ENCODE data around the gene MTFMT.
"Not testable (repeated sequence)": the region's sequence is repeated elsewhere in the genome, so short reads cannot be mapped to it uniquely, and the experiment has no call there.

The MTFMT gene

GRCh38 chr15:65052956-65053355 is 23.5 kb upstream of the MTFMT start:
- Histone ChIP-seq H3K4me3 (ENCODE audit: insufficient read depth, low read depth, low read length) (no peak overlapping the region), H3K4me1 (ENCODE audit: control insufficient read depth, insufficient read depth, low read length) (no peaks in the 10 kb centered on the region), H3K27me3 (ENCODE audit: control insufficient read depth, insufficient read depth, low read length, poor library complexity, severe bottlenecking) (no peaks in the 10 kb centered on the region), H3K36me3 (ENCODE audit: control insufficient read depth, insufficient read depth, low read length) (no peaks in the 10 kb centered on the region), H3K27ac (ENCODE audit: insufficient read depth, low read depth, low read length, poor library complexity, severe bottlenecking) (no peak overlapping the region), H3K9me3 (ENCODE audit: control insufficient read depth, low read length) (no peaks in the 10 kb centered on the region)
- 94 to 99% methylated on average over 2 of the region's 2 CpGs for WGBS, 2 experiments

DNA sequence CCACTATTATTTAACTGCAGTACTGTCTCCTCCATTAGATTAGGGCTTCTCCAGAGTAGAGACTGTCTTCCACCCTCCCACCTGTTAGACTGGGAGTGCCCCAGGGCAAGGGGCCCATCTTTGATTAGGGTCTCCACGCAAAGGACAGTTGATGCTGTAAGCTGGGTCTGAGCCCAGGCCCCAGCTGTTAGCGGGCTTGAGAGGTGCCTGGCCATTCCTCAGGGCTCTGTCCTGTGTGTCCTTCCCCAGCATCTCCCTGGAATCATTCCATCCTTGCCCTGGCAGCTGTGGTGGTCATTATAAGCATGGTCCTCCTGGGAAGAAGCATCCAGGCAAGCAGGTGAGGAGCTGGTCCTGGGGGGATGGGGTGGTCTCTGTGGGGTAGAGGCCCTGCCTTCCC is 21.8 kb upstream of the MTFMT start:
- Histone ChIP-seq H3K27ac (ENCODE audit: insufficient read depth, low read depth, low read length, poor library complexity, severe bottlenecking) (no peak overlapping the region), H3K36me3 (ENCODE audit: control insufficient read depth, insufficient read depth, low read length) (no peaks in the 10 kb centered on the region), H3K4me1 (ENCODE audit: control insufficient read depth, insufficient read depth, low read length) (no peaks in the 10 kb centered on the region), H3K27me3 (ENCODE audit: control insufficient read depth, insufficient read depth, low read length, poor library complexity, severe bottlenecking) (no peaks in the 10 kb centered on the region), H3K4me3 (ENCODE audit: insufficient read depth, low read depth, low read length) (no peak overlapping the region), H3K9me3 (ENCODE audit: control insufficient read depth, low read length) (no peaks in the 10 kb centered on the region)
- 94% methylated on average over 2 of the region's 2 CpGs for WGBS, 2 experiments

- Histone ChIP-seq H3K4me1 (ENCODE audit: control insufficient read depth, insufficient read depth, low read length) (no peaks in the 10 kb centered on the region), H3K4me3 (ENCODE audit: insufficient read depth, low read depth, low read length) (no peak overlapping the region), H3K27ac (ENCODE audit: insufficient read depth, low read depth, low read length, poor library complexity, severe bottlenecking) (no peak overlapping the region), H3K36me3 (ENCODE audit: control insufficient read depth, insufficient read depth, low read length) (no peaks in the 10 kb centered on the region), H3K27me3 (ENCODE audit: control insufficient read depth, insufficient read depth, low read length, poor library complexity, severe bottlenecking) (no peaks in the 10 kb centered on the region), H3K9me3 (ENCODE audit: control insufficient read depth, low read length) (no peaks in the 10 kb centered on the region)
- WGBS, 2 experiments: 87 to 97% methylated on average over 3 to 4 of the region's 4 CpGs
Observed at GRCh38 chr15:65050270-65050669, 20.8 kb upstream of the MTFMT start.

GRCh38 chr15:65049418-65049840 is 20.0 kb upstream of the MTFMT start:
- H3K27me3 ChIP-seq (ENCODE audit: control insufficient read depth, insufficient read depth, low read length, poor library complexity, severe bottlenecking): no peaks in the 10 kb centered on the region
- no peak overlapping the region for H3K27ac ChIP-seq (ENCODE audit: insufficient read depth, low read depth, low read length, poor library complexity, severe bottlenecking)
- peak overlapping the region; percentile 8 for H3K4me3 ChIP-seq (ENCODE audit: insufficient read depth, low read depth, low read length)
- H3K9me3 ChIP-seq (ENCODE audit: control insufficient read depth, low read length): no peaks in the 10 kb centered on the region
- WGBS, 2 experiments: 11 to 12% methylated on average over 19 of the region's 19 CpGs
- no peaks in the 10 kb centered on the region for H3K4me1 ChIP-seq (ENCODE audit: control insufficient read depth, insufficient read depth, low read length)
- H3K36me3 ChIP-seq (ENCODE audit: control insufficient read depth, insufficient read depth, low read length): no peaks in the 10 kb centered on the region

- Histone ChIP-seq H3K4me1 (ENCODE audit: control insufficient read depth, insufficient read depth, low read length) (no peaks in the 10 kb centered on the region), H3K27me3 (ENCODE audit: control insufficient read depth, insufficient read depth, low read length, poor library complexity, severe bottlenecking) (no peaks in the 10 kb centered on the region), H3K9me3 (ENCODE audit: control insufficient read depth, low read length) (no peaks in the 10 kb centered on the region), H3K27ac (ENCODE audit: insufficient read depth, low read depth, low read length, poor library complexity, severe bottlenecking) (no peak overlapping the region), H3K4me3 (ENCODE audit: insufficient read depth, low read depth, low read length) (no peak overlapping the region), H3K36me3 (ENCODE audit: control insufficient read depth, insufficient read depth, low read length) (no peaks in the 10 kb centered on the region)
- WGBS, 2 experiments: 95 to 100% methylated on average over 2 of the region's 2 CpGs
Observed at GRCh38 chr15:65048241-65048640, 18.8 kb upstream of the MTFMT start.

GRCh38 chr15:65044724-65045481 is 15.5 kb upstream of the MTFMT start, which contains the start of gene SLC51B:
TSS of gene SLC51B (plus strand) at chr15:65045387. CDS start at chr15:65050005, 4,618 bp downstream.
- H3K36me3 ChIP-seq (ENCODE audit: control insufficient read depth, insufficient read depth, low read length): no peaks in the 10 kb centered on the region
- no peaks in the 10 kb centered on the region for H3K4me1 ChIP-seq (ENCODE audit: control insufficient read depth, insufficient read depth, low read length)
- H3K27me3 ChIP-seq (ENCODE audit: control insufficient read depth, insufficient read depth, low read length, poor library complexity, severe bottlenecking): no peaks in the 10 kb centered on the region
- H3K4me3 ChIP-seq (ENCODE audit: insufficient read depth, low read depth, low read length): no peak within 1 kb of the TSS
- WGBS, 2 experiments: 82 to 83% methylated on average over 7 of the region's 7 CpGs
- no peaks in the 10 kb centered on the region for H3K9me3 ChIP-seq (ENCODE audit: control insufficient read depth, low read length)
- no peak within 1 kb of the TSS for H3K27ac ChIP-seq (ENCODE audit: insufficient read depth, low read depth, low read length, poor library complexity, severe bottlenecking)

DNA sequence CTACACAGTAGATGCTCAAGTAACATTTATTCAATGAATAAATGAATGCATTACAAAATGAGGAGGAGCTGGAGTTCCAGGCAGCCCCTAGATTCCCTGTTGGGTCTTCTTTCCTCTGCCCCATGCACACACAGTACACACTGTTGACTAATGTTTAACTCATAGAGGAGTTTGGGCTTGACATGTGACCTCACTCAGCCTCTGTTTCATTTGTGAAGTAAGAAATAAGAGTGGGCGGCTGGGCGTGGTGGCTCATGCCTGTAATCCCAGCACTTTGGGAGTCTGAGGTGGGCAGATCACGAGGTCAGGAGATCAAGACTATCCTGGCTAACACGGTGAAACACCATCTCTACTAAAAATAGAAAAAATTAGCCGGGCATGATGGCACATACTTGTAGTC is 14.8 kb upstream of the MTFMT start:
- WGBS, 2 experiments: 93 to 96% methylated on average over 5 of the region's 5 CpGs
- H3K9me3 ChIP-seq (ENCODE audit: control insufficient read depth, low read length); H3K4me3 ChIP-seq (ENCODE audit: insufficient read depth, low read depth, low read length); H3K27me3 ChIP-seq (ENCODE audit: control insufficient read depth, insufficient read depth, low read length, poor library complexity, severe bottlenecking); H3K36me3 ChIP-seq (ENCODE audit: control insufficient read depth, insufficient read depth, low read length); H3K27ac ChIP-seq (ENCODE audit: insufficient read depth, low read depth, low read length, poor library complexity, severe bottlenecking); H3K4me1 ChIP-seq (ENCODE audit: control insufficient read depth, insufficient read depth, low read length): not testable (repeated sequence)

DNA sequence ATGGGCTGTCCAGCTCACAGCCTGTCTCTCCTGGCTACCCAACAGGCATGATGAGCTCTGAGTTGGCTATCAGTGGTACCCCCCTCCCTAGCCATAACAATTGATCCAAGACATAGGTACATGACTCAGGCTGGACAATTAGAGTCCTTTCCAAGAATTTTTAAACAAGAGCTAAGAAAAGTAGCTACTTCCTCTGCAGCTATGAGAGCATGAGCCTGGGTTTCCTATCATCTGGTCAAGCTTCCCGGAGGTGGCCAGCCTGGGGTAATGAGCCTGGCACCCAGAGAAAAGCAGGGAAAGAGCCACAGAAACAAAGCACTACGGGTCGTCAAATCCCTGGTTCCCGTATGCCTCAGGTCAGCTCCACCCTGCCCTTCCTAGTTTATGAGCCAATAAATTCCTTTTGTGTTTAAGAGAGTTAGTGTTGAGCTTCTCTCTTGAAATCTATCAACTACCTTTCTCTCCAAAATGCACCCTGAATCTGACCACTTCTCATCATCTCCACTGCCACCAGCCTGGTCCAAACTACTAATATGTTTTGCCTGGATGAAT is 13.4 kb upstream of the MTFMT start:
- WGBS, 2 experiments: 88 to 91% methylated on average over 4 of the region's 4 CpGs
- Histone ChIP-seq H3K4me3 (ENCODE audit: insufficient read depth, low read depth, low read length) (no peak overlapping the region), H3K27ac (ENCODE audit: insufficient read depth, low read depth, low read length, poor library complexity, severe bottlenecking) (no peak overlapping the region), H3K36me3 (ENCODE audit: control insufficient read depth, insufficient read depth, low read length) (no peaks in the 10 kb centered on the region), H3K27me3 (ENCODE audit: control insufficient read depth, insufficient read depth, low read length, poor library complexity, severe bottlenecking) (no peaks in the 10 kb centered on the region), H3K4me1 (ENCODE audit: control insufficient read depth, insufficient read depth, low read length) (no peaks in the 10 kb centered on the region), H3K9me3 (ENCODE audit: control insufficient read depth, low read length) (no peaks in the 10 kb centered on the region)

- H3K27ac ChIP-seq (ENCODE audit: insufficient read depth, low read depth, low read length, poor library complexity, severe bottlenecking): no peak overlapping the region
- 95 to 100% methylated on average over 2 of the region's 2 CpGs for WGBS, 2 experiments
- H3K9me3 ChIP-seq (ENCODE audit: control insufficient read depth, low read length): no peaks in the 10 kb centered on the region
- no peaks in the 10 kb centered on the region for H3K27me3 ChIP-seq (ENCODE audit: control insufficient read depth, insufficient read depth, low read length, poor library complexity, severe bottlenecking)
- H3K4me3 ChIP-seq (ENCODE audit: insufficient read depth, low read depth, low read length): no peak overlapping the region
- H3K36me3 ChIP-seq (ENCODE audit: control insufficient read depth, insufficient read depth, low read length): no peaks in the 10 kb centered on the region
- H3K4me1 ChIP-seq (ENCODE audit: control insufficient read depth, insufficient read depth, low read length): no peaks in the 10 kb centered on the region
Observed at GRCh38 chr15:65041787-65042186, 12.3 kb upstream of the MTFMT start.

DNA sequence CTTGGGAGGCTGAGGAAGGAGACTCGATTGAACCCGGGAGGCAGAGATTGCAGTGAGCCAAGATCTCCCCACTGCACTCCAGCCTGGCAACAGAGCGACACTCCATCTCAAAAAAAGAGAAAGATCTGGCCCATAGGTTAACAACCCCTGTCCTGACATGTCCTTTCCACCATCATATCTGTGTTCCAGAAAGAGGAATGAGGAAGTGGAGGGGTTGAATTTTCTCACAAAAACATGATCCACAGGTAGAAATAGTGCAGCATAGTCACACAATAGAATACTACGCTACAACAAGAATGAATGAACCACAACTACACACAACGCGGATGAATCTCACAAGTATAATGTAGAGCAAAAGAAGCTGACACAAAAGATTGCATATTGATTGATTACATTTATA is 11.0 kb upstream of the MTFMT start:
- Histone ChIP-seq H3K36me3 (ENCODE audit: control insufficient read depth, insufficient read depth, low read length) (no peaks in the 10 kb centered on the region), H3K4me3 (ENCODE audit: insufficient read depth, low read depth, low read length) (no peak overlapping the region), H3K27ac (ENCODE audit: insufficient read depth, low read depth, low read length, poor library complexity, severe bottlenecking) (no peak overlapping the region), H3K9me3 (ENCODE audit: control insufficient read depth, low read length) (no peaks in the 10 kb centered on the region), H3K4me1 (ENCODE audit: control insufficient read depth, insufficient read depth, low read length) (no peaks in the 10 kb centered on the region), H3K27me3 (ENCODE audit: control insufficient read depth, insufficient read depth, low read length, poor library complexity, severe bottlenecking) (no peaks in the 10 kb centered on the region)
- 91 to 96% methylated on average over 3 to 6 of the region's 6 CpGs for WGBS, 2 experiments

Measured in ectodermal cell (in vitro differentiated cells).